Central memory CD4-positive, alpha-beta T cell (primary cell): ENCODE data around the gene RPS19BP1.

Source experiments
- DNase-seq: peaks from one replicate; pipeline ENCODE4 v3.0.0; 2022

Gene RPS19BP1

GRCh38 chr22:39488563-39489083 lies 43.9 kb downstream of the RPS19BP1 start:
- no peak for DNase-seq

- DNase-seq: no peak
Measured at GRCh38 chr22:39487826-39488520, 44.6 kb downstream of the RPS19BP1 start.

- no peak for DNase-seq
Measured at GRCh38 chr22:39486951-39487825, 45.4 kb downstream of the RPS19BP1 start.

GRCh38 chr22:39482768-39483167 lies 49.8 kb downstream of the RPS19BP1 start:
- no peak for DNase-seq

GRCh38 chr22:39481595-39481994 lies 51.0 kb downstream of the RPS19BP1 start:
- no peak for DNase-seq

- DNase-seq: no peak
Measured at GRCh38 chr22:39481054-39481453, 51.5 kb downstream of the RPS19BP1 start.

GRCh38 chr22:39480557-39480956 lies 52.0 kb downstream of the RPS19BP1 start:
- no peak for DNase-seq

- DNase-seq: no peak
Measured at GRCh38 chr22:39479254-39479653, 53.3 kb downstream of the RPS19BP1 start.
